Activated CD8-positive, alpha-beta memory T cell treated with anti-CD3 and anti-CD28 coated beads, Interleukin-2, amount 50 U/mL, for 1 hour (primary cell): ENCODE data around the gene EDIL3.
"Not testable (repeated sequence)": the region's sequence is repeated elsewhere in the genome, so short reads cannot be mapped to it uniquely, and the experiment has no call there.

Source experiments
- DNase-seq: peaks from one replicate; pipeline ENCODE4 v3.0.0-alpha.2; 2020; ENCODE audit errors: extremely low read depth

Gene EDIL3

GRCh38 chr5:84298628-84299027 is 86.1 kb downstream of the EDIL3 start:
- no peak for DNase-seq

GRCh38 chr5:84297641-84298040 is 87.0 kb downstream of the EDIL3 start:
- not testable (repeated sequence) for DNase-seq

- no peak for DNase-seq
Observed at GRCh38 chr5:84292788-84293653, 91.7 kb downstream of the EDIL3 start.

GRCh38 chr5:84292000-84292642 is 92.6 kb downstream of the EDIL3 start:
- DNase-seq: no peak

GRCh38 chr5:84290673-84291072 is 94.0 kb downstream of the EDIL3 start:
- no peak for DNase-seq

- DNase-seq: no peak
Observed at GRCh38 chr5:84290161-84290560, 94.5 kb downstream of the EDIL3 start.

GRCh38 chr5:84287951-84288350 is 96.7 kb downstream of the EDIL3 start:
- DNase-seq: no peak

GRCh38 chr5:84286662-84287061 is 98.0 kb downstream of the EDIL3 start:
- no peak for DNase-seq

- no peak for DNase-seq
Observed at GRCh38 chr5:84285641-84286637, 98.7 kb downstream of the EDIL3 start.

GRCh38 chr5:84281383-84281782 is 103.3 kb downstream of the EDIL3 start:
- DNase-seq: no peak

GRCh38 chr5:84279234-84279633 is 105.4 kb downstream of the EDIL3 start:
- DNase-seq: no peak

- DNase-seq: no peak
Observed at GRCh38 chr5:84275609-84276008, 109.1 kb downstream of the EDIL3 start.

- DNase-seq: no peak
Observed at GRCh38 chr5:84274585-84275468, 109.9 kb downstream of the EDIL3 start.

- DNase-seq: no peak
Observed at GRCh38 chr5:84273517-84273883, 111.2 kb downstream of the EDIL3 start.

GRCh38 chr5:84272771-84273516 is 111.7 kb downstream of the EDIL3 start:
- DNase-seq: no peak

GRCh38 chr5:84265739-84266550 is 118.7 kb downstream of the EDIL3 start:
- no peak for DNase-seq

- DNase-seq: no peak
Observed at GRCh38 chr5:84265130-84265529, 119.5 kb downstream of the EDIL3 start.

GRCh38 chr5:84260939-84261338 is 123.7 kb downstream of the EDIL3 start:
- DNase-seq: no peak

- DNase-seq: no peak
Observed at GRCh38 chr5:84260140-84260539, 124.5 kb downstream of the EDIL3 start.
